Measurements from ENCODE around the gene RPH3AL. TPM values are rescaled to one million over a fixed set of nuclear protein-coding genes. Genes with fewer than 3 reads are reported as not detected.

The RPH3AL gene
- total RNA-seq, 1 donor from 2014 or later = 0.78 TPM

- Mint-ChIP-seq H3K36me3 (ENCODE audit: unreplicated experiment) (no peaks in the 10 kb centered on the region), H3K4me1 (ENCODE audit: unreplicated experiment) (no peaks in the 10 kb centered on the region), H3K9me3 (ENCODE audit: unreplicated experiment) (no peaks in the 10 kb centered on the region), H3K27ac (ENCODE audit: unreplicated experiment) (no peak overlapping the region), H3K27me3 (ENCODE audit: unreplicated experiment) (peaks cover 8% of the 10 kb centered on the region), H3K4me3 (ENCODE audit: unreplicated experiment) (no peak overlapping the region)
- DNase-seq (ENCODE audit: extremely low spot score, unreplicated experiment) = no peak
- TF ChIP-seq CTCF (IDR thresholded peaks at IDR 0.05) = no peak
These were observed 42.1 kb upstream of the RPH3AL start for GRCh38 chr17:394718-395095.

- H3K27ac Mint-ChIP-seq (ENCODE audit: unreplicated experiment) = no peak overlapping the region
- H3K4me3 Mint-ChIP-seq (ENCODE audit: unreplicated experiment) = no peak overlapping the region
- no peaks in the 10 kb centered on the region for H3K36me3 Mint-ChIP-seq (ENCODE audit: unreplicated experiment)
- TF ChIP-seq CTCF (IDR thresholded peaks at IDR 0.05) = no peak
- no peaks in the 10 kb centered on the region for H3K4me1 Mint-ChIP-seq (ENCODE audit: unreplicated experiment)
- no peak for DNase-seq (ENCODE audit: extremely low spot score, unreplicated experiment)
- H3K27me3 Mint-ChIP-seq (ENCODE audit: unreplicated experiment) = peaks cover 4% of the 10 kb centered on the region
- H3K9me3 Mint-ChIP-seq (ENCODE audit: unreplicated experiment) = no peaks in the 10 kb centered on the region
These were observed 41.5 kb upstream of the RPH3AL start for GRCh38 chr17:393806-394717.

GRCh38 chr17:391850-392249 lies 39.2 kb upstream of the RPH3AL start:
- no peaks in the 10 kb centered on the region for H3K9me3 Mint-ChIP-seq (ENCODE audit: unreplicated experiment)
- H3K27me3 Mint-ChIP-seq (ENCODE audit: unreplicated experiment) = peaks cover 6% of the 10 kb centered on the region
- peaks cover 1% of the 10 kb centered on the region for H3K4me1 Mint-ChIP-seq (ENCODE audit: unreplicated experiment)
- TF ChIP-seq CTCF (IDR thresholded peaks at IDR 0.05) = no peak
- no peak overlapping the region for H3K4me3 Mint-ChIP-seq (ENCODE audit: unreplicated experiment)
- H3K27ac Mint-ChIP-seq (ENCODE audit: unreplicated experiment) = no peak overlapping the region
- H3K36me3 Mint-ChIP-seq (ENCODE audit: unreplicated experiment) = no peaks in the 10 kb centered on the region
- DNase-seq (ENCODE audit: extremely low spot score, unreplicated experiment) = no peak

GRCh38 chr17:390025-390424 lies 37.4 kb upstream of the RPH3AL start:
- Mint-ChIP-seq H3K9me3 (ENCODE audit: unreplicated experiment) (no peaks in the 10 kb centered on the region), H3K27ac (ENCODE audit: unreplicated experiment) (no peak overlapping the region)

More at GRCh38 chr17:390025-390424, 37.4 kb upstream of the RPH3AL start:
- no peaks in the 10 kb centered on the region for H3K36me3 Mint-ChIP-seq (ENCODE audit: unreplicated experiment)
- H3K27me3 Mint-ChIP-seq (ENCODE audit: unreplicated experiment) = peaks cover 11% of the 10 kb centered on the region
- no peak overlapping the region for H3K4me3 Mint-ChIP-seq (ENCODE audit: unreplicated experiment)
- H3K4me1 Mint-ChIP-seq (ENCODE audit: unreplicated experiment) = peaks cover 7% of the 10 kb centered on the region
- TF ChIP-seq CTCF (IDR thresholded peaks at IDR 0.05) = no peak
- no peak for DNase-seq (ENCODE audit: extremely low spot score, unreplicated experiment)

Measured in osteocyte (in vitro differentiated cells).